HG02642 (cell line): ENCODE data around the gene RRP8.

ENCODE experiments used
- ATAC-seq: cut with Tn5 transposase; IDR thresholded peaks from one replicate; pipeline ENCODE4 v1.9.1; 2021; ENCODE audit warnings: mild to moderate bottlenecking; ENCODE audit not compliant: unreplicated experiment, poor library complexity

Gene RRP8

DNA sequence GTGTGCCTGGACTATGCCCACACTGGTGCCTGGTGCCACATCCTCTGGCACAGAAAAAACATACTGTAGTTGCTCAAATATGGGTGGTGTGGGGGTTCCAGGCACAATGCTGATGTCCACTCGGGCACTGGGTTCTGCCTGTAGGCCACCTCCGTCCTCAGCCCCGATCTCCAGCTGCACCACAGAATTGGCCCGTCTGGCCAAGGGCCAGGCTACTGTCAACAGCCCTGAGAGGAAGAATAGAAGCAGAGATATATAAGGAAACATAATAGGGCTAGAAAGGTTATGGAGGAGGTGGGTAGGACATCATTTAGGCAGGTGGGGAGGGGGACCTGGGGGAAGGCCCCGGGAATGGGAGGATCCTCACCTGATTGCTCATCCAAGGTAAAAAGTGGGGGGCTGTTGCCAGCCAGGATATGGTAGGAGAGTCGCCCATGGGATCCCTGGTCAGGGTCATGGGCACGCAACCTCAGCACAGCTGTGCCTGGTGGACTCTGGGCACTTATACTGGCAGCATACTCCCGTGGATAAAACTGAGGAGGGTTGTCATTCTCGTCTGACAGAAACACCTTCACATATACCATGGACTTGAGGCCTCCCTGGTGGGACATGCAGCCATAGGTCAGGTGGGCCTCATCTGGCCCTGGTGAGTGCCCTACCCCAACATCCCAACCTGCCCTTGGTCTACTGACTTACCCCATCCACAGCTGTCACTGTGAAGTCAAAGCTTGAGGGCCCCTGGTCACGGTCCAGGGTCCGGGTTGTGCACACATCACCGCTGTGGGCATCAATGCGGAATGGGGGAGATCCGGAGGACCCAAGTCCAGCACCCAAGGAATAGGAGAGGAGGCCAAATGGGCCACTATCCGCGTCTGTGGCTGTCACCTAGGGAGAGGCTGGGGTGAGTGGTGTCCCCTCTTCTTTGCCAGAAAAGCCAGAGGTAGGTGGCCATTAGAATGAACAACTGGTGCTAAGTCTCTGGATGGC is 30.3 kb upstream of the RRP8 start:
- no peak for ATAC-seq

DNA sequence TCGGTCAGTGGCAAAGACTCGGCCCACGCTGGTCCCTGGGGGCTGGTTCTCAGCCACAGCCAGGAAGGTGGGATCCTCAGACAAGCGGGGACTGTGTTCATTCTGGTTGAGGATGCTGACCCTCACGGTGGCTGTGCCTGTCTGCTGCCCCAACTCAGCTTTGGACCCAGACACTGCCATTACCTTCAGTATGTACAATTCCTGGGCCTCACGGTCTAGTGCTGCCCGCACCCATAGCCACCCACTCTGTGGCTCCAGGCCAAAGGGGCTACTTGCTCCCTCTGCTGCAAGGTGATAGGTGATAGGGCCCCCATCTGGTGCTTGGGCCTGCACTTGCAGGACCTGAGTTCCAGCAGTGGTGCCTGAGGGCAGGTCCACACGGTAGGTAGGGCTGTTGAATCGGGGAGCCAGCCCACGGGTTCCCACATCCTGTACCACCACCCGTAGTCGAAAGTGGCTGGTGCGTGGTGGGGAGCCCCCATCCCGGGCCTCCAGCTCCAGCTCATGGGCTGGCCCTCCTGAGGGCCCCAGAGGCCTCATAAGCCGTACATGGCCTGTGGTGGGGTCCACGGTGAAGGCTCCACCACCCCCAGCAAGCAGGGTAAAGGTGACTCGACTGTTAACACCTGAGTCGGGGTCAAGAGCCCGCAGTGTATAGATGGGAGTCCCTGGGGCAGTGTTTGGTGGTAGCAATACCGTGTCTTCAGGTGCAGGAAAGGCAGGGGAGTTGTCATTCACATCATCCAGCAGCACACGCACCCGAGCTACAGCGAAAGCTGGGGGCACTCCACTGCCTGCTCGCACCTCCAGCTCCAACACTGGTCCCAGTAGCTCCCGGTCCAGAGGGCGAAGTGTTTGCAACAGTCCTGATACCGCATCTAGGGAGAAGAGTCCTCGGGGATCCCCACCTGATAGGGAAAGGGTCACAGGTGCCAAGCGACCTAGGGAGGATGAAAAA is 29.0 kb upstream of the RRP8 start:
- ATAC-seq, result no peak

DNA sequence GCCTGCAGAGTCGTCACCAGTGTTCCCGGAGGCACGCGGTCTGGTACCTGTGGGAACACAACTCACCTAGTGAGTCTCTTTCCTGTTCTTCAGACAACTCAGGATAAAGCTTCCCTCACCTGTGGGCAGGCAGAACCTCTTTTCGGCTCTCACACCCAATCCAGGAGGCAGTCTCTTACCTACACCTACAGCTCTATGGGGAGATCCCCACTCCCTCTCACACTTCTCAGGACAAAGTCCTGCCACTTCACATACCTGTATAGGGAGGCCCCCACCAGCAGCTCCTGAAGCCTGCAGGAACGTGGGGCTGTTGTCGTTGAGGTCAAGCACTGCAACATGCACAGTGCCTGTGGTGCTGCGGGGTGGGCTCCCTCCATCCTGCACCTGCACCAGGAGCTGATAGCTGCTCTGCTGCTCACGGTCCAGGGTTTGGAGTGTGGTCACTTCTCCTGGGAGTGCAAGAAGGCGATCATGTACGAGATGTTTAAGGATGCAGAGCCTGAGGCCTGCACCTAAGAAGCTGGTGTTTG is 28.0 kb upstream of the RRP8 start:
- no peak for ATAC-seq

DNA sequence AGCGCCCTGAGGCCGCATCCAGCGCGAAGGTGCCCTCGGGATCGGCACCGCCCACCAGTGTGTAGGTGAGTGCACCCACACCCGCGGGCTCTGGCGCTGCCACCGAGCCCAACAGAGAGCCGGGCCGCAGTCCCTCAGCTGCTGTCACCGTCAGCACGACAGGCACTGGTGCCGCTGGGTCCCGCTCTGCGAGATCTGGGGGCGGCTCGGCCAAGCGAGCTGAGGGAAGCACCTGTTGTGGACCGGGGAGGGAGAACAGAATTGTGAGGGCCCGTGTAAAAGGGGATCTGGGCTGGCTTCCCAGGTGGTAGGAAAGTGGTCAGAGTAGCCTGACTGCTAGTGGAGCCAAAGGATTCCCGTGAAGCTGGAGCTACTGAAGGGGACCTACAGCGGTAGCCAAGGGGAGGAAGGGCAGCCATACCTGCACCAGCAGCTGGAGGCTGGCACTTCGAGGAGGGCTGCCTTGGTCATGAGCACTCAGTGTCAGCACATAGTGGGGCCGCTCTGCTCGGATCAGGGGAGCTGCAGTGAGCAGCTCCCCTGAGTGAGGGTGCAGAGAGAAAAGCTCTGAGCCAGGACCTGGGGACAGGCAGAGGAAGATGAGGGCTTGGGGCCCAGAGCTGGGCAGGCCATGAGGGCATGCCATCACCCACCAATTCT is 27.3 kb upstream of the RRP8 start:
- no peak for ATAC-seq

DNA sequence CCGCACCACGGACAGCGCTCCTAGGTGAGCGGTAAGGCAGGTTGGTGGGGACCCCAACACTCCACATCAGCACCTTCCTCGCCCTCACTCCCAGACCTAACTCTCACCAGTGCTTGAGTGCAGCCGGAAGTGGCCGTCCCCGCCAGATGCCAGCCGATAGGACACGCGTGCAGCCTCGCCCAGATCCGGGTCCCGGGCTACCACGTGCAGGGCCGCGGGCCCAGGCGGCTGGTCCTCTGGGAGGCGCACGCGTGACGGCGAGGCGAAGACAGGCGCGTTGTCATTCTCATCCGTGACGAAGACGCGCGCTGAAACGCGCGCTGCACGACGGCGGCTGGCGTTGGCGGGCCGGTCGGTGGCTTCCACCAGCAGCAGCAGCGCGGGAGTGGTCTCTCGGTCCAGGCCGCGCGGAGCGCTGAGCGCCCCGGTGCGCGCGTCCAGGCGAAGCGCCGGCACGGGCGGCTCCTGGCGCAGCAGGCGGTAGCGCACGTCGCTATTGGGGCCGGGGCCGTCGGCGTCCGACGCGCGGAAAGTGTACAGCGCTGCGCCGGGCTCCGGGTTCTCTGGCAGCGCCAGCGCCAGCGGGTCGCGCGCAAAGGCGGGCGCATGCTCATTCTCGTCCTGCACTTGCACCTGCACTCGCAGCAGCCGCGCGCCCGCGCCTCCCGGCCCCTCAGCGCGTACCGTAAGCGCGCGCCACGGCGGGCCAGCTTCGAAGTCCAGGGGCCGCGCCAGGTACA is 26.6 kb upstream of the RRP8 start:
- no peak for ATAC-seq

DNA sequence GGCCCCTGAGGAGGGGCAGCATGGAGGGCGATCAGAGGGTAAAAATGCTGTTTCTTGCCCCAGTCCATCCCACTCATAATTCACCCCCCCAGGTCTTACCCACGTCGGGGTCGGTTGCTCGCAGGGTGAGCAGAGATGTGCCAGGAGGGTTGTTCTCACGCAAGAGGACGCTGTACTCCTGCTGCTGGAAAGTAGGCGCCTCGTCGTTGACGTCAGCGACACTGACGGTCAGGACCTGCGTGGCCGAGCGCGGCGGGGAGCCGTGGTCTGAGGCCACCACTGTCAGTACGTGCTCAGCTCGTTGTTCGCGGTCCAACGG is 26.1 kb upstream of the RRP8 start:
- ATAC-seq, result no peak

DNA sequence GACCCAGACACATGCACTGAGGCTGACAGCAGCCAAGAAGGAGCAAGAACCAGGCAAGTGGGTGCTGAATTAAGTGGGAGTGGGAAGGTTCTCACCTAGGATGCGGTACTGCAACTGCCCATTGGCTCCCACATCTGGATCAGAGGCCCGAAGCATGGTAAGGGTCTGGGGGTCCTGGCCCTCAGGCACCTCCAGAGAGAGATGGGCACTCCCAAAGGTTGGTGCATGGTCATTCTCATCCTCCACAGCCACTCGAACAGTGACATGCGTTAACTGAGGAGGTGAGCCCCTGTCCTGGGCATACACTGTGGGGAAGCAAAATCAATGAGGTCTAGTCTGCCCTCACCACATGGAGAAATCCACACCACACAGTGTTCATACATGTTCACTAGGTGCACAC is 25.1 kb upstream of the RRP8 start:
- no peak for ATAC-seq

DNA sequence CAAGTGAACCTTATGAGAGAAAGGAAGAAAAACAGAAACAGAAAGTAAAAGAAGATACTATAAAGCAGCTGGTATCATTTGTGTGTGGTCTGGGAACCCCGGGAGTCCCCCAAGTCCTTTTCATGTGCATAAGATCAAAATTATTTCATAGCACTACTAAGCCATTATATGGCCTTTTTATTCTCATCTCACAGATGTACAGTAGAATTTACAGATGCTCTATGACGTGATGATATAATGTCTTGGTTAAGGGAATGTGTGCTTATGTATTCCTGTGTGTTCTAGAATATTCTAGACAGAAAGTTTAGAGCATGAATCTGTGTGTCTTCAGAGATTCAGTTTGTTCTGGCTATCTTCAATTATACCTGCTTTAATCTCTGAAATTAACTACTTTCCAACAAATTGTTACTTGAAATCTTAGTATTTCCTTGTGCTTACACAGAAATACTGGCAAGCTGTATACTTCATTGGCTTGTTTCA is 24.4 kb upstream of the RRP8 start:
- peak; percentile 56 for ATAC-seq

DNA sequence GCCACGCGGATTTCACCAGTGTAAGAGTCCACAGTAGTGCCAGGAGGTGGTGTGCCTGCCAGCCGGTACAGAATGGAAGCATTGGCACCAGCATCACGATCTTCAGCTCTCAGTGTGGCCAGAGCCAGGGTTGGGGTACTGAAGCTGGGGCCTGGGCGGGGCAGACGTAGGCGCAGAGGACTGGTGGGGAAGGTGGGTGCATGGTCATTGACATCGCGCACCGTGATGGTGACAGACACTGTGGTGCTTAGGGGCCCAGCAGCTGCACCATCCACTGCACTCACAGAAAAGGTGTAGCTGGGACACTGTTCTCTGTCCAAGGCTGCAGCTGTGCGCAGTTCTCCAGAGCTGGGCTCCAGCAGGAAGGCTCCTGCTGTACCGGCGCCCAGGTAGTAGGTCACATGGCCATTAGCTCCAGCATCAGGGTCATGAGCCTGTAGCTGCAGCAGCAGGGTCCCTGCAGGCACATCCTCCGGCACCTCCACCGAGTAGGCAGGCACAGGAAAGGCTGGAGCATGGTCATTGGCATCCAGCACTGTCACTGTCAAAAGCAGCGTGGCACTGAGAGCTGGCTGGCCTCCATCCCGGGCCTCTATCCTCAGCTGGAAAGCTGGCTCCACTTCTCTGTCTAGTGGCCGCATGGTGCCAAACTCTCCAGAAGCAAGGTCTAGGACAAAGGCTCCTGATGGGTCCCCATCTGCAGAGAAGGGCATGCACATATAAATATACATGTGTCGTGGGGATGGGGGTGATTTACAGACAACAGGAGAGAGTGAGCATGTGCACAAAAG is 23.8 kb upstream of the RRP8 start:
- peak; percentile 9 for ATAC-seq

DNA sequence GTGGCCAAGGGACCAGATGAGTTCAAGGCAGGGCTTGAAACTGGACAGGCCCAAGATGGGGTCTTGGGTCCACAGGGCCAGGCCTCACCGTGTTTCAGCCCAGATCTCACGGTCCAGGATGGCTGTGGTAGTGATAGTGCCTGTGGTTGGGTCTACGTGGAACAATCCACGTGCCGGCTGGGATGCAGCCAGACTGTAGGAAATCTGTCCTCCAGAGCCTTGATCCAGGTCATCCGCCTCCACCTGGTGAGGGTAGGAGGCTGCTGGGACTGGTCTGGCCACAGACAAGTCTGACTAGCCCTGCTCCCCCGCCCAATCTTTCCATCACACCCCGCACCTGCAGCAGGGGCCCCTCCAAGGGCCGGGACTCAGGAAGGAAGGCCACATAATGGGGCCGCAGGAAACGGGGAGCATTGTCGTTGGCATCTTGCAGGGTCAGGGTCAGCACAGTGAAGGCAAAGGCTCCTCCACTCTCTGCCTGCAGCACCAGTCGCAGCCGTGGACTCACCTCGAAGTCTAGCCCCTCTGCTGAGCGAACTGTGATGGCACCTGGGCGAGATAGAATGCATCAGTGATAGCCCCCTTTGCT is 22.5 kb upstream of the RRP8 start:
- no peak for ATAC-seq

DNA sequence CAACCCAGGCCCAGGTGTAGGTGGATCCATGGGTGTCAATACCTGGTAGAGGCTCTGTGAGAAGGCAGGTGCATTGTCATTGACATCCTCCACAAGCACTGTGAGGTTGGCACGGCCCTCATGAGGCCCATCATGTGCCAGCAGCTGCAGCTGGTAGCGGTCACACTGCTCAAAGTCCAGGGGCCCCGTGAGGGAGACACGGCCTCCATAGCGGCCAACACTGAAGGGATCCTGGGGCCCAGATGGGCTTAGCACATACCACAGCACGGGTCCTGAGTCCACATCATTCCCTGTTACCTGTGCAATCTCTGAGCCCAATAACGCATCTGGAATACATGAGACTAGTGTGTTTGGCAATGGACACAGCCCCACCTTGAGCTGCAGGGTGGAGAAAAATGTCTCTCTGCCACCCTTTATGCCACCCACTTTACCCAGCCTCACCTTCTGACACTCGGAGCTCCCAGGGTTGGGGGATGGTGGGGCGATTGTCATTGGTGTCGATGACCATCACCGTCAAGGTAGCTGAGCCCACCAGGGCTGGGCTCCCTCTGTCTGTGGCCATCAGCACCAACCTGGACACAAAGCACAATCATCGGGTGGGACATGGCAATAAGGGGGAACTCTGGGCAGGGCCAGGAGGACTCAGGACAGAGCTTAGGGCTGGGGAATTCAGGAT is 21.9 kb upstream of the RRP8 start:
- ATAC-seq, result no peak

DNA sequence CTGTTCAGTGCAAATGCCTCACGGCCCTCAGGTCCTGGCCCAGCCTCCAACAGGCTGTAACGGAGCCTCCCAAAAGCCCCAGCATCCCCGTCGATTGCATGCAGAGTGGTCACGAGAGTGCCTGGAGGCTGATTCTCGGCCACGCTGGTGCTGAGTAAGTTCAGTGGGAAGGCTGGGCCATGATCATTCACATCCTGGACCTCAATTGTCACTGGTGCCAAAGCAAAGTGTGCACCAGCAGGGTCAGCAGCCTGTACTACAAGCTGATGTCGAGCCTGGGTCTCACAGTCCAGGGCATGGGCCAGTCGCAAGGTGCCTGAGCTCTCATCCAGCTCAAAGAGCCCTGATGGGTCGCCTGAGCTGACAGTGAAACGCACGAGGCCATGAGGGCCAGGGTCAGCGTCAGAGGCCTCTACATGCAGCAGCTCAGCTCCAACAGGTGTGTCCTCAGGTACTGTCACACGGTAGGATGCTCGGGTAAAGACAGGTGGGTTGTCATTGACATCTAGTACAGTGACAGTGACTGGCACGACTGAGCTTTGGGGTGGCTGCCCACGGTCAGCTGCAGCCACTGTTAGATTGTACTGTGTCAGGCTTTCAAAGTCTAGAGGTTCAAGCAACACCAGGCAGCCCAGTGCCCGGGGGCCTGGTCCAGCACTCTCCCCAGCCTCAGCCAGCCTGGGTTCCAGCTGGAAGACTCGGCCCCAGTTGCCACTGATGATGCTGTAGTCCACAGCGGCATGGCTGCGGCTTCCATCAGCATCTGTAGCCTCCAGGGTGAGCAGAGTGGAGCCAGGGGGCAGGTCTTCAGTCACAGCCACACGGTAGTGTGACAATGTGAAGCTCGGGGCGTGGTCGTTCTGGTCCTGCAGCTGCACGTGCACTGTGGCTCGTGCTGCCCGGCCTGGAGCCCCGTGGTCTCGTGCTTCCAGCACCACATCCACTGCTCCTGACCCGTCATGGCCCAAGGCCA is 20.3 kb upstream of the RRP8 start:
- ATAC-seq, result no peak

DNA sequence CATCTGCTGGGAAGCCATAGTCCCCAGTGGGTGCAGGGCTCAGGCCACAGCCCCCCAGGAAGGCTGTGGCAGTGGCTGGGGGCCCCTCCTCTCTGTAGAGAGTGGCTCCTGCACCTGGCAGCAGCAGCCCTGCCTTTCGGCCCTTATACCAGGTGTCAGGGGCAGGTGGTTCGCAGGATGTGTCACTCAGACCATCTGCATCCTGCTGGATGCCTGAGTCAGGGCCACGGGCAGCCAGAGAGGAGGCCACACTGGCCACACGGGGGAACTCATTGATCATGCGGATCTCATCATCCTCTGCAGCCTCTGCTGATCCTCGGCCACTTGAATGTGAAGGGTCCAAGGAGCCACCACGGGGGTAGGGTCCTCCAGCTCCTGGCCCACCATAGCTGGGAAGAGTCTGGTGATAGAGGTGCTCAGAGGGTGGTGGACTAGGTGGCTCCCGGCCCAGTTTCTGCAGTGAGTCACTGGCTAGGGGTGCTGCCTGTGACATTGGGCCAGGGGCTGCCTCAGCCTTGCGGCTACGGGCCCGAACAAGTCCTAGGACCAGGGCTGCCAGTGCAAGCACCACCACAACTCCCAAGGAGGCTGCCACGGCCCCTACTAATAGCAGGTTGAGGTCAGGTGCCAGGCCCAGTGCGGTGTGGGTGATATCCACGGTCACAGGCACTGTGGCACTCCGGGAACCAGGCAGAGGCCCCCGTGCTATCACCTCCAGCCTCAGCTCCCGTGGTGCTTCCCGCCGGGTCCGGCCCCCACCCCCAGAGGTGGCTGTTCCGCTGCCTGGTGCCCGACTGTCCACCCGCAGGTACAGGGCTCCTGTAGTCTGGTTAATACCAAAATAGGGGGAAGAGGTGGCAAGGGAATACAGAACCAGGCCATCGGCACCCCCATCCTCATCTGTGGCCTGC is 19.1 kb upstream of the RRP8 start:
- ATAC-seq, result no peak

DNA sequence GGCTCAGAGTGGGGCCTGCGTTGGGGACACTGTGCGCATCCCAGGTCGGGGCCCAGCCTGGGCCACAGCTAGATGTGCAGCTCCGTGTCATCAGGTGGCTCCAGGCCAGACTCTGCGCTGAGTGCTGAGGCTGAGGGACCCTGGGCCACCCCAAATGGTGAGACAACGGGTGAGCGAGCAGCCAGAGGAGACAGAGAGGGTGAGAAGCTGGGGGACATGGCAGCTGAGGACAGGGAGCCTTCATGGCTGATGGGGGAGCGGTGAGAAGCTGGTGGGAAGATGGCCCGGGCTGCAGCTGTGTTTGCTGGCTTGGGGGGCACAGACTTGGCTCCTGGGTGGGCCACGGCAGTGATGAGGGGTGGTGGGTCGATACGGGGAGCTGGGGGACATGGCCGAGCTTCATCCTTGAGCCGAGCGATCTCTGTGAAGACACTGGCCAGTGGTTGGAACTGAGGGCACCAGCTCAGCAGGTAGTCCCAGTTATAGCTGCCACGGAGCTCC is 18.3 kb upstream of the RRP8 start:
- no peak for ATAC-seq

DNA sequence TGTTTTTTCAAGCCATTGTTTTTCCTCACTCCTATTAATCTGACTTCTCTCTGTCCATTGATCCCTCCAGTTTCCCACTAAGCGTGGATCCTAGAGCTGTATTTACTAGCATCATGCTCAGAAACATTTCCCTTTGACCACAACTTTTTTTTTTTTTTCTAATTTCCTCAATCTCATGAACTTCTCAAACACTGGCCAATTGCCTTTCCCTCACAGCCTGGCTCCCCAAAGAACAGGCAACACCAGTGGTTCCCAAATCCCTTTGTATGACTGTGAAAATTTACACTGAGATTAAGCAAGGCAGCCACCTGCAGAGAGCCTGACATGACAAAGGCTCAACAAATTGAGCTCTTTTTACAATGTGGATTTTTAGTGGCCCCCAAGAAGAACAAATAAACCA is 17.2 kb upstream of the RRP8 start:
- no peak for ATAC-seq
